ENCODE results near the gene C1orf232.

Gene C1orf232

GRCh38 chr1:26170472-26170821, 1.7 kb upstream of the C1orf232 start:
- Mint-ChIP-seq H3K4me1 (peaks cover 26% of the 10 kb centered on the region), H3K4me3 (peak overlapping the region; percentile 87), H3K36me3 (ENCODE audit: insufficient read depth) (peaks cover 7% of the 10 kb centered on the region), H3K27me3 (no peaks in the 10 kb centered on the region), H3K27ac (ENCODE audit: low read depth) (peak overlapping the region; percentile 38), H3K9me3 (no peaks in the 10 kb centered on the region)
- DNase-seq (ENCODE audit: low spot score in 2 of 2) (no peak), ATAC-seq (replicated peaks; ENCODE audit: extremely low read depth, poor library complexity, severe bottlenecking) (no peak)

DNA sequence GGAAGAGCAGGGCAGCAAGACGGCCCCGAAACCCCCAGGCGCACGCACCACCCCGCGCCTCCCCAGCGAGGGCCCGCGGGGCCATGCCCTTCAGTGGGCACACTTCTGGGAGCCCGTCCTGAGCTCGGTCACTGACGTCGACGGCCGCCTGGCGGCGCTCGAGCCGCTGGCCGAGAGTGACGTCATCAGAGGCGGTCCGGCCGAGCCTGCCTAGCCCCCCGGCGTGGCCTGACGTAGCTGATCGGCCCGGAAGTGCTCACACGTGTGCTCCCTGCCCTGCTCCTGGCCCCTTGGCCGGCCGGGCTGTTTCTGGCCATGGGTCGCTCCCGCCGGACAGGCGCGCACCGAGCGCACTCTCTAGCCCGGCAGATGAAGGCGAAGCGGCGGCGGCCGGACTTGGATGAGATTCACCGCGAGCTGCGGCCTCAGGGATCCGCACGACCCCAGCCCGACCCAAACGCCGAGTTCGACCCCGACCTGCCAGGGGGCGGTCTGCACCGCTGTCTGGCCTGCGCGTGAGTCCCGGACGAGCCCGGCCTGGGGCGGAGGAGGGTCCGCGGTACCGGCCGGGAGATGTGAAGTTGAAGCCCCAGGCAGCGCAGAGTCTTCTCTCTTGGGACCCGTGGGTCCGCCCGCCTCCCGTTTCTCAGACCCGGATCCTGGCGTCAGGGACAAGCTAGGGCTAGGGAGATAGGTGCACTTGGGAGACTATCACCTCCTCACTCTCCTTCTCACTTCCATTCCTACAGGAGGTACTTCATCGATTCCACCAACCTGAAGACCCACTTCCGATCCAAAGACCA, 1.1 kb upstream of the C1orf232 start, which contains the start of gene ZNF593:
TSS of gene ZNF593 (plus strand) at position 240 of the 803 bp plus-strand sequence. CDS start at position 316, 76 bp downstream.
- DNase-seq (ENCODE audit: low spot score in 2 of 2) (peak; percentile 73 to 78), ATAC-seq (replicated peaks; ENCODE audit: extremely low read depth, poor library complexity, severe bottlenecking) (peak; percentile 84)
- Mint-ChIP-seq H3K4me1 (peaks cover 26% of the 10 kb centered on the region), H3K9me3 (no peaks in the 10 kb centered on the region), H3K4me3 (peak within 1 kb of the TSS; percentile 87), H3K27me3 (peaks cover 5% of the 10 kb centered on the region), H3K27ac (ENCODE audit: low read depth) (peak within 1 kb of the TSS; percentile 38), H3K36me3 (ENCODE audit: insufficient read depth) (peaks cover 7% of the 10 kb centered on the region)

- no peak for DNase-seq (ENCODE audit: low spot score in 2 of 2)
- Mint-ChIP-seq H3K27ac (ENCODE audit: low read depth) (peak overlapping the region; percentile 38), H3K36me3 (ENCODE audit: insufficient read depth) (peaks cover 7% of the 10 kb centered on the region), H3K4me3 (peak overlapping the region; percentile 87), H3K9me3 (no peaks in the 10 kb centered on the region), H3K4me1 (peaks cover 26% of the 10 kb centered on the region), H3K27me3 (peaks cover 9% of the 10 kb centered on the region)
- ATAC-seq (replicated peaks; ENCODE audit: extremely low read depth, poor library complexity, severe bottlenecking) = no peak
These were observed 413 bp upstream of the C1orf232 start for GRCh38 chr1:26169198-26169554.

- ATAC-seq (replicated peaks; ENCODE audit: extremely low read depth, poor library complexity, severe bottlenecking) = peak; percentile 23
- H3K4me3 Mint-ChIP-seq = no peak overlapping the region
- no peak for DNase-seq (ENCODE audit: low spot score in 2 of 2)
- H3K9me3 Mint-ChIP-seq = no peaks in the 10 kb centered on the region
- H3K27ac Mint-ChIP-seq (ENCODE audit: low read depth) = no peak overlapping the region
- peaks cover 8% of the 10 kb centered on the region for H3K36me3 Mint-ChIP-seq (ENCODE audit: insufficient read depth)
- peaks cover 16% of the 10 kb centered on the region for H3K27me3 Mint-ChIP-seq
- peaks cover 31% of the 10 kb centered on the region for H3K4me1 Mint-ChIP-seq
These were observed 2.0 kb downstream of the C1orf232 start for GRCh38 chr1:26166719-26167281.

DNA sequence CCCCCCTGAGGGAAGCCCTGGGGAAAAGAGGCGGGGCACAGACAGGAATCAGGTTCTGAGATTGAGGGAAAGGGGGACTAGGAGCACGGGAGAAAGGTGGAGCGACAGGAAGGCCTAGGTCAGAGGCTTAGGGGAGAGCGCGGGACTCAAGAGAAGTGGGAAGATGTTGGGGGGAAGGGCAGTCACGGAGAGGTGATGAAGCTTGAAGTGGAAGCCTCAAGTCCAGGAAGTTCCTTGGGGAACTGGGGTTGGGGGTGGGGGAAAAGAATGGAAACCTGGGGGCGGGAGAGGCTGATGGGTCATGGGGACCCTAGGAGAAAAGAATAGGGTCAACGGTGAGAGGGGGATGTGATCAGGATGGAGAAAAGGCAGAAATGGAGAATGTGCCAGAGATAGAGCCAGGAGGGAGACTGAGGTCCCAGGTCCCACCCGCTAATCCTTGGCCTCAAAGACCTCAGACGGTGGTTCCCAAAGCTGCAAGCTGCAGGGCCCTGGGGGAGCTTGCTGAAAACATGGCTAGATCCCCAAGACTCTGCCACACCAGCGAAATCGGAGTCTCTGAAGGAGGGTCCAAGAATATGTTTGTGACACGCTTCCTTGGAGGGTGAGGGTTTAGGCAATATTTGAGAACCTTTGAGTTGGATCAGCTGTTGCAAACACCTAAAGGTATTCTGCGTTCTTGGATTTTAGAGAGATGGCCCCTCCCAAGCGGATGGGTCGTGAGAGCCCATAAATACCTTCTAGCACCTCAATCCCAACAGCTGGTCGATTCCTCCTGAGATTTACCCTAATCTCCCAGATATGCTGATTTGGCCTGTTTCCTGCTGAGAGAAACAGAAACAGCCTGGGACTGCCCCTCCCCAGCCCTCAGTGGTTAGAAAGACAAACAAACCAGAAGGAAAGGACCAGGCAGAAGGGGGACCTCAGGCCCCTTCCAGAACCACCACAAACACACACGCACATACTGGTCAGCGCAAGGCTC, 3.6 kb downstream of the C1orf232 start:
- H3K27me3 Mint-ChIP-seq = peaks cover 18% of the 10 kb centered on the region
- H3K9me3 Mint-ChIP-seq = no peaks in the 10 kb centered on the region
- H3K4me3 Mint-ChIP-seq = peak overlapping the region; percentile 59
- DNase-seq (ENCODE audit: low spot score in 2 of 2) (no peak), ATAC-seq (replicated peaks; ENCODE audit: extremely low read depth, poor library complexity, severe bottlenecking) (no peak)
- no peak overlapping the region for H3K27ac Mint-ChIP-seq (ENCODE audit: low read depth)
- H3K4me1 Mint-ChIP-seq = peaks cover 19% of the 10 kb centered on the region
- H3K36me3 Mint-ChIP-seq (ENCODE audit: insufficient read depth) = peaks cover 4% of the 10 kb centered on the region

DNA sequence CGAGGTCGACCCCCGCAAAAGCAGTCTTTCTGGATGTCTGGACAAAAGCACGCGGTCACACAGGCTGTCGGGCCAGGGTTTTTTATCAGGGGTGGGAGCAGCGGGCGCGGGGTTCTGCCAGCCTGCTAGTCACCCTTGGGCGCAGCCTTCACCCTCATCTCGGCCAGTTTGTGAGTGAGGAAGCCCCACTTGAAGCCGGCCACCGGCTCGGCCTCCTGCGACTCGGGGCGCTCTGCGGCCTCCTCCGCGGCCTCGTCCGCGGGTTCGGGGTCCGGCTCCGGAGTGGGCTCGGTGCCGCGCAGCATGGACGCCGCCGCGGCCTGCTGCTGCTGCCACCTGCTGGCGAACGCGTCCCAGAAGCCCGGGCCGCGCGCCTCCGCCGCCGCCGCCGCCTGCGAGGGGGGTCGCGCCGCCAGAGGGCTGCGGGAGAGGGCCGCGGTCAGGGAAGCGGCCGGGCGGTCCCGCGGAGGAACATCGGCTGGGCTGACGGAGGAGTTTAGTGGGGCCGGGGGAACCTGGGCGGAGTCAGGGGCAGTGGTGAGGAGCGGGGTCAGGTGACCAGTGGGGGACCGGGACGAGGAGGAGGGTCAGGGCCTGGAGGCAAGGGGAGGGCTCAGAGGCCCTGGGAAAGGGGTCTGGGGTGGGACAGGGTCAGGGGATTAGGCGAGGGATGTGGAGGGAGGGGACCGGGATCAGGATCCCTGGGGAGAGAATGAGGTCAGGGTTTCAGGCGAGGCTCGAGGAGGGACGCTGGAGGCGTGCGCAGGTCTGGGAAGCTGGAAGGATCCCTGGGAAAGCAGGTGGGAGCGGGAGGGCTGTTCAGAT, 4.5 kb downstream of the C1orf232 start:
- H3K27ac Mint-ChIP-seq (ENCODE audit: low read depth) = no peak overlapping the region
- H3K27me3 Mint-ChIP-seq = peaks cover 27% of the 10 kb centered on the region
- peaks cover 13% of the 10 kb centered on the region for H3K4me1 Mint-ChIP-seq
- peak in 1 of 2 donors; percentile 47 for DNase-seq (ENCODE audit: low spot score in 2 of 2)
- peak overlapping the region; percentile 59 for H3K4me3 Mint-ChIP-seq
- peaks cover 1% of the 10 kb centered on the region for H3K36me3 Mint-ChIP-seq (ENCODE audit: insufficient read depth)
- ATAC-seq (replicated peaks; ENCODE audit: extremely low read depth, poor library complexity, severe bottlenecking) = peak; percentile 61
- H3K9me3 Mint-ChIP-seq = no peaks in the 10 kb centered on the region

DNA sequence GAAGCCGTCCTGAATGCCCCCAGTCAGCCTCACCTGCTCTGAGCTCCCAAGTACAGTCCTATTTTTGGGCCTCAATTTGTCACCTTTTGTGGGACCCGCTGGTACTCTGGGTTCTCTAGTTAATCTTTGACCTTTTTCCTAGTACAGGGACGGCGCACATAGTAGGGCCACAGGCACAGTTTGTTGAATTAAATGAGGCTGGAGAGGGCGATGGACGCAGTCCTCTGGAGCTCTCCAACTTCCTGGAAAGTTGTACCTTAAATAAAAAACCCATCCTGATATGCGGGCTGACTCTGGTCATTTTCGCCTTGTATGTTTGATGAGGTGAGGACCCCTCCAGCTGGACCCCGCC, 5.1 kb downstream of the C1orf232 start:
- Mint-ChIP-seq H3K27me3 (peaks cover 33% of the 10 kb centered on the region), H3K4me1 (peaks cover 13% of the 10 kb centered on the region), H3K4me3 (peak overlapping the region; percentile 11), H3K9me3 (no peaks in the 10 kb centered on the region), H3K36me3 (ENCODE audit: insufficient read depth) (peaks cover 1% of the 10 kb centered on the region), H3K27ac (ENCODE audit: low read depth) (no peak overlapping the region)
- DNase-seq (ENCODE audit: low spot score in 2 of 2) (no peak), ATAC-seq (replicated peaks; ENCODE audit: extremely low read depth, poor library complexity, severe bottlenecking) (no peak)

GRCh38 chr1:26162220-26162709, 6.5 kb downstream of the C1orf232 start:
- no peak overlapping the region for H3K4me3 Mint-ChIP-seq
- H3K9me3 Mint-ChIP-seq = no peaks in the 10 kb centered on the region
- no peak overlapping the region for H3K27ac Mint-ChIP-seq (ENCODE audit: low read depth)
- peaks cover 13% of the 10 kb centered on the region for H3K4me1 Mint-ChIP-seq
- DNase-seq (ENCODE audit: low spot score in 2 of 2) (no peak), ATAC-seq (replicated peaks; ENCODE audit: extremely low read depth, poor library complexity, severe bottlenecking) (no peak)
- H3K27me3 Mint-ChIP-seq = peaks cover 45% of the 10 kb centered on the region
- H3K36me3 Mint-ChIP-seq (ENCODE audit: insufficient read depth) = peaks cover 1% of the 10 kb centered on the region

GRCh38 chr1:26161415-26162219, 7.1 kb downstream of the C1orf232 start:
- ATAC-seq (replicated peaks; ENCODE audit: extremely low read depth, poor library complexity, severe bottlenecking) = peak; percentile 27
- peaks cover 45% of the 10 kb centered on the region for H3K27me3 Mint-ChIP-seq
- H3K9me3 Mint-ChIP-seq = no peaks in the 10 kb centered on the region
- no peak overlapping the region for H3K27ac Mint-ChIP-seq (ENCODE audit: low read depth)
- H3K4me3 Mint-ChIP-seq = peak overlapping the region; percentile 4
- H3K36me3 Mint-ChIP-seq (ENCODE audit: insufficient read depth) = peaks cover 1% of the 10 kb centered on the region
- no peak for DNase-seq (ENCODE audit: low spot score in 2 of 2)
- H3K4me1 Mint-ChIP-seq = peaks cover 7% of the 10 kb centered on the region

- Mint-ChIP-seq H3K36me3 (ENCODE audit: insufficient read depth) (peaks cover 1% of the 10 kb centered on the region), H3K27me3 (peaks cover 46% of the 10 kb centered on the region), H3K9me3 (no peaks in the 10 kb centered on the region), H3K27ac (ENCODE audit: low read depth) (no peak overlapping the region), H3K4me1 (peaks cover 5% of the 10 kb centered on the region), H3K4me3 (peak overlapping the region; percentile 4)
- DNase-seq (ENCODE audit: low spot score in 2 of 2) = no peak
- ATAC-seq (replicated peaks; ENCODE audit: extremely low read depth, poor library complexity, severe bottlenecking) = no peak
These were observed 8.0 kb downstream of the C1orf232 start for GRCh38 chr1:26160527-26161414.

- Mint-ChIP-seq H3K9me3 (no peaks in the 10 kb centered on the region), H3K4me3 (no peak overlapping the region), H3K36me3 (ENCODE audit: insufficient read depth) (peaks cover 1% of the 10 kb centered on the region), H3K4me1 (peaks cover 5% of the 10 kb centered on the region), H3K27ac (ENCODE audit: low read depth) (no peak overlapping the region), H3K27me3 (peaks cover 50% of the 10 kb centered on the region)
- DNase-seq (ENCODE audit: low spot score in 2 of 2) (no peak), ATAC-seq (replicated peaks; ENCODE audit: extremely low read depth, poor library complexity, severe bottlenecking) (no peak)
These were observed 9.1 kb downstream of the C1orf232 start for GRCh38 chr1:26159743-26160039.
